Neural progenitor cell (in vitro differentiated cells): ENCODE measurements around the gene UQCC2.

Experiments used
- CTCF ChIP-seq: fragments of 200-600 bp; sonication (generic); IDR thresholded peaks from 2 replicates; pipeline ENCODE4 v1.5.1; 2017; ENCODE audit warnings: antibody characterized with exemption, mild to moderate bottlenecking
- EZH2 ChIP-seq: fragments of 200-600 bp; sonication (generic); IDR thresholded peaks from 2 replicates; pipeline ENCODE4 v1.6.1; 2017; ENCODE audit warnings: antibody characterized with exemption, mild to moderate bottlenecking, moderate library complexity

DNA sequence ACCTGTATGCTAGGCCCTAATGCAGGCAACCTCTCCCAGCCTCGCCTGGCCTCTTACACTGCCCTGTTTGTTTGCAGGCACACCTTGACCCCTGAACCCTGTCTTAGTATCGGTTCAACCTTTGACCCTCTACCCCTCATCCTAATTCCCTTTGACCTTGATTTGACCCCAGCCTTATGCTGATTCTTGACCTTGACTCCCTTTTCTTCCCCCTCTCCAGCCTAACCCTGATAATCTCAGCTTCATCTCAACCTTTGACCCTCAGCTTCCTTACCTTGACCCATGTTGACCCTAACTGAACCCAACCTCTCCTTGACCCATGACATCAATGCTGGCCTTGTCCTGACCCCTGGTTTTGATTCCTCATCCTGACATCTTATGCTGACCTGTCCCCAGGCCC, 33.8 kb downstream of the UQCC2 start:
- TF ChIP-seq CTCF = no peak
- no peak for TF ChIP-seq EZH2
